Germinal center (tissue), 1 donor: ENCODE results near the gene GJA9.
A peak's percentile ranks its signal among the peaks of the same experiment; 100 is the strongest.
"Not testable (repeated sequence)": the region's sequence is repeated elsewhere in the genome, so short reads cannot be mapped to it uniquely, and the experiment has no call there.

Experiments used
- DNase-seq: peaks from one replicate; pipeline ENCODE4 v3.0.0; 2012; ENCODE audit warnings: mixed read lengths, low spot score

Gene GJA9

GRCh38 chr1:38873027-38873969 is 8.1 kb downstream of the GJA9 start, which contains the start of gene MYCBP:
Gene MYCBP, minus strand, starts transcription at chr1:38873348. Its CDS starts 43 bp downstream, at chr1:38873305.
- peak; percentile 99 for DNase-seq

GRCh38 chr1:38872401-38873026 is 8.9 kb downstream of the GJA9 start:
- peak; percentile 32 for DNase-seq

- no peak for DNase-seq
These were observed 10.4 kb downstream of the GJA9 start for GRCh38 chr1:38870996-38871395.

- DNase-seq: no peak
These were observed 14.2 kb downstream of the GJA9 start for GRCh38 chr1:38867208-38867607.

- no peak for DNase-seq
These were observed 16.2 kb downstream of the GJA9 start for GRCh38 chr1:38865112-38865715.

GRCh38 chr1:38860454-38860795 is 21.0 kb downstream of the GJA9 start:
- DNase-seq: no peak

GRCh38 chr1:38859561-38860453 is 21.6 kb downstream of the GJA9 start, which contains the start of gene RRAGC:
Gene RRAGC, minus strand, starts transcription at chr1:38859772. Its CDS starts 126 bp downstream, at chr1:38859646.
- DNase-seq: peak; percentile 100

GRCh38 chr1:38858833-38859560 is 22.4 kb downstream of the GJA9 start:
- DNase-seq: peak; percentile 68

- DNase-seq: no peak
These were observed 28.6 kb downstream of the GJA9 start for GRCh38 chr1:38852780-38853179.

- DNase-seq: peak; percentile 16
These were observed 33.3 kb downstream of the GJA9 start for GRCh38 chr1:38848071-38848470.

GRCh38 chr1:38846210-38846609 is 35.2 kb downstream of the GJA9 start:
- no peak for DNase-seq

GRCh38 chr1:38845088-38845487 is 36.3 kb downstream of the GJA9 start:
- not testable (repeated sequence) for DNase-seq

GRCh38 chr1:38840281-38840680 is 41.1 kb downstream of the GJA9 start:
- no peak for DNase-seq

GRCh38 chr1:38839363-38839762 is 42.0 kb downstream of the GJA9 start:
- DNase-seq: no peak

- not testable (repeated sequence) for DNase-seq
These were observed 45.1 kb downstream of the GJA9 start for GRCh38 chr1:38836316-38836715.

- peak; percentile 68 for DNase-seq
These were observed 46.2 kb downstream of the GJA9 start for GRCh38 chr1:38834937-38835827.

- DNase-seq: no peak
These were observed 47.1 kb downstream of the GJA9 start for GRCh38 chr1:38834221-38834782.

- DNase-seq: no peak
These were observed 48.2 kb downstream of the GJA9 start for GRCh38 chr1:38833146-38833545.

- no peak for DNase-seq
These were observed 49.0 kb downstream of the GJA9 start for GRCh38 chr1:38832370-38832734.
